K562 (cell line): Measurements from ENCODE around the gene GSTO2. TPM values are rescaled to one million over a fixed set of nuclear protein-coding genes. Genes with fewer than 3 reads are reported as not detected.

Experiments used
- ATAC-seq: fragments of 200-7000 bp; cut with Tn5 transposase; 3 replicates; pipeline ENCODE4 v1.9.1; 2020; ENCODE audit warnings: moderate library complexity
- BruUV-seq: library from RNA; stranded (reverse); fragments of 400-500 nt; replicated peaks from 2 replicates; lab custom pipeline; 2021; lab: Mats Ljungman, UMichigan
- CTCF ChIA-PET: fragments of 300-600 bp; formaldehyde crosslinking; extraction: SDS; loops from one replicate; lab custom pipeline; 2021; ENCODE audit warnings: low intra/inter-chr PET ratio; lab: Yijun Ruan, JAX
- POLR2A ChIA-PET: fragments of 300-600, 350-650 bp; sonication (Branson Sonifier 250); formaldehyde crosslinking; extraction: SDS; loops from one replicate; lab custom pipeline; 2021; ENCODE audit warnings: antibody characterized with exemption, inconsistent platforms; lab: Yijun Ruan, JAX
- DNase-seq, 4 experiments: peaks; one replicate each; pipeline versions ENCODE4 v3.0.0 to v3.0.0-alpha.2; 2011 to 2018; ENCODE audit warnings: low spot score in 3 of 4, mixed read lengths in 3 of 4; ENCODE audit errors: extremely low read depth in 1 of 4
- FAIRE-seq: peaks from 2 replicates; lab custom pipeline; 2011; peaks lifted over from hg19 to GRCh38; lab: Jason Lieb, UNC
- H2AFZ ChIP-seq: 2 replicates; pipeline ENCODE4 v1.6.0; 2011; ENCODE audit warnings: low read depth, low read length, control low read depth, inconsistent platforms
- H3K27ac ChIP-seq: fragments of 200-600 bp; 3 replicates; pipeline ENCODE4 v1.8.0; 2011; ENCODE audit warnings: low read depth, mild to moderate bottlenecking, control low read depth, inconsistent platforms, low read length, moderate library complexity, mixed read lengths; ENCODE audit errors: extremely low read depth
- H3K27me3 ChIP-seq, 2 experiments: fragments of 300-600 bp in 1 of 2; 2 replicates in 1 of 2; 3 replicates in 1 of 2; pipeline versions ENCODE4 v1.6.0 to v1.8.0; 2011; ENCODE audit warnings: inconsistent platforms in 2 of 2, low read length in 2 of 2, mild to moderate bottlenecking in 1 of 2, mixed read lengths in 1 of 2, moderate library complexity in 1 of 2; ENCODE audit not compliant: control insufficient read depth in 2 of 2, insufficient read depth in 2 of 2
- H3K36me3 ChIP-seq: fragments of 300-600 bp; 3 replicates; pipeline ENCODE4 v1.8.0; 2011; ENCODE audit warnings: mild to moderate bottlenecking, low read length, inconsistent platforms; ENCODE audit not compliant: control insufficient read depth, insufficient read depth
- H3K4me1 ChIP-seq, 2 experiments: fragments of 200-600 bp in 1 of 2; replicated peaks in 1 of 2; 2 replicates in 1 of 2; 3 replicates in 1 of 2; pipeline versions ENCODE4 v1.5.1 to v1.8.0; 2011; ENCODE audit warnings: inconsistent platforms in 2 of 2, low read length in 2 of 2, mild to moderate bottlenecking in 1 of 2, mixed read lengths in 1 of 2, moderate library complexity in 1 of 2; ENCODE audit not compliant: control insufficient read depth in 2 of 2, insufficient read depth in 2 of 2
- H3K4me2 ChIP-seq: 2 replicates; pipeline ENCODE4 v1.6.1; 2011; ENCODE audit warnings: low read length, control low read depth, inconsistent platforms, mixed read lengths; ENCODE audit not compliant: insufficient read depth
- H3K4me3 ChIP-seq: fragments of 200-600 bp; sonication (generic), shearing (Covaris generic); 2 replicates; pipeline ENCODE4 v1.5.1; 2016; ENCODE audit warnings: control low read depth, inconsistent platforms
- H3K79me2 ChIP-seq: fragments of 200-600 bp; 3 replicates; pipeline ENCODE4 v1.8.0; 2011; ENCODE audit warnings: low read length, inconsistent platforms; ENCODE audit not compliant: control insufficient read depth, insufficient read depth
- H3K9ac ChIP-seq, 2 experiments: 2 replicates each; pipeline versions ENCODE4 v1.6.0 to v1.6.1; 2011; ENCODE audit warnings: low read depth in 2 of 2, low read length in 2 of 2, control low read depth in 1 of 2, inconsistent platforms in 1 of 2, mild to moderate bottlenecking in 1 of 2, mixed read lengths in 1 of 2; ENCODE audit not compliant: insufficient read depth in 1 of 2
- H3K9me1 ChIP-seq: one replicate; pipeline ENCODE4 v1.6.0; 2011; ENCODE audit warnings: inconsistent platforms, mild to moderate bottlenecking, low read length, moderate library complexity; ENCODE audit not compliant: control insufficient read depth, insufficient read depth
- H3K9me3 ChIP-seq: replicated peaks from 2 replicates; pipeline ENCODE4 v1.5.1; 2011; ENCODE audit warnings: low read depth, low read length, inconsistent platforms; ENCODE audit not compliant: control insufficient read depth, insufficient read depth
- H4K20me1 ChIP-seq: replicated peaks from 2 replicates; pipeline ENCODE4 v1.6.1; 2011; ENCODE audit warnings: low read length, inconsistent platforms, mixed read lengths; ENCODE audit not compliant: control insufficient read depth, insufficient read depth
- CBFA2T2 ChIP-seq: fragments of 450-650 bp; conservative IDR thresholded peaks from 2 replicates; pipeline ENCODE4 v1.6.1; 2017; ENCODE audit warnings: mild to moderate bottlenecking
- CREB5 ChIP-seq: fragments of 250-450 bp; sonication (Bioruptor Pico); IDR thresholded peaks from 2 replicates; pipeline ENCODE4 v1.5.0; 2020; ENCODE audit warnings: mild to moderate bottlenecking
- FOXJ3 ChIP-seq: sonication (generic); formaldehyde crosslinking; IDR thresholded peaks from 2 replicates; pipeline ENCODE4 v1.4.0; 2020; ENCODE audit warnings: mild to moderate bottlenecking, missing genetic modification reagents
- HMGN3 ChIP-seq: IDR thresholded peaks from 2 replicates; pipeline ENCODE4 v1.6.1; 2011; ENCODE audit warnings: borderline replicate concordance, low read depth, mild to moderate bottlenecking, mixed read lengths, low read length; ENCODE audit not compliant: insufficient read length; ENCODE audit errors: extremely low read depth
- PHF21A ChIP-seq: fragments of 450-650 bp; IDR thresholded peaks from 2 replicates; pipeline ENCODE4 v1.6.1; 2017; ENCODE audit warnings: low read depth, borderline replicate concordance
- RBM22 ChIP-seq: fragments of 200-400 bp; formaldehyde crosslinking; IDR thresholded peaks from 2 replicates; pipeline ENCODE4 v1.6.1; 2018; ENCODE audit warnings: low read length, low read depth; ENCODE audit not compliant: poor library complexity, severe bottlenecking
- SMARCB1 ChIP-seq: IDR thresholded peaks from 2 replicates; pipeline ENCODE4 v1.6.1; 2011; ENCODE audit warnings: improper control_type of control experiment, low read depth; ENCODE audit not compliant: insufficient read length
- VEZF1 ChIP-seq: fragments of 200-800 bp; sonication (Bioruptor generic); IDR thresholded peaks from 2 replicates; pipeline ENCODE4 v1.6.1; 2017; ENCODE audit warnings: missing genetic modification characterization, missing compliant biosample characterization
- XRCC4 ChIP-seq: IDR thresholded peaks from one replicate; pipeline ENCODE4 v1.6.1; 2011; ENCODE audit not compliant: insufficient read depth, insufficient read length; ENCODE audit errors: extremely low read depth
- ZBTB8A ChIP-seq: fragments of 450-650 bp; IDR thresholded peaks from 2 replicates; pipeline ENCODE4 v1.6.1; 2018; ENCODE audit warnings: mild to moderate bottlenecking, moderate library complexity; ENCODE audit not compliant: partially characterized antibody
- ZNF253 ChIP-seq: fragments of 250-450 bp; sonication (Bioruptor Pico); conservative IDR thresholded peaks from 2 replicates; pipeline ENCODE4 v1.6.1; 2021; ENCODE audit warnings: mild to moderate bottlenecking
- ZNF830 ChIP-seq: fragments of 250-450 bp; sonication (Bioruptor Pico); IDR thresholded peaks from 2 replicates; pipeline ENCODE4 v1.5.0; 2021; ENCODE audit warnings: mild to moderate bottlenecking
- WGBS: fragments of 100-300 bp; shearing (Covaris generic); methylation state at CpG from one replicate; pipeline ENCODE4 v1.1.6; 2016; ENCODE audit warnings: low coverage, mixed read lengths; ENCODE audit not compliant: insufficient coverage; ENCODE audit errors: missing lambda C conversion rate; 5-methylcytosine and 5-hydroxymethylcytosine counted together
- in situ Hi-C: fragments of 300-500 bp; cut with MboI; formaldehyde crosslinking; loops from 4 replicates; pipeline ENCODE4 v1.15.0; 2018; ENCODE audit warnings: inconsistent platforms, mixed read lengths
- intact Hi-C: fragments of 100-400 bp; cut with micrococcal nuclease; formaldehyde crosslinking; loops from 2 replicates; pipeline ENCODE4 v1.14.2; 2022
- polyA plus RNA-seq, 8 experiments: library from polyadenylated mRNA; depleted of rRNA in 4 of 8; stranded (reverse) in 5 of 8; unstranded in 3 of 8; fragments of >200 nt; fragmentation: Nextera tagmentation in 2 of 8; fragmentation: Illumina TruSeq in 1 of 8; extraction: Ambion mirVana in 2 of 8; extraction: Trizol in 1 of 8; gene quantifications; 2 replicates each; pipeline versions ENCODE4 v1.2.1 to v1.2.3, GENCODE V29; 2011 to 2014; ENCODE audit warnings: inconsistent platforms in 1 of 8, missing spikeins in 1 of 8
- total RNA-seq, 7 experiments: library from RNA; depleted of rRNA in 6 of 7; stranded (reverse); fragments of >200 nt in 6 of 7; fragmentation: Illumina TruSeq in 2 of 7; extraction: Trizol in 2 of 7; gene quantifications; 2 replicates each; pipeline versions ENCODE4 v1.2.1 to v1.2.3, GENCODE V29; 2011 to 2021; ENCODE audit warnings: low replicate concordance in 1 of 7

GSTO2 gene
- total and polyA plus RNA-seq, 9 of the 15 experiments (the other 6 are each of a cell fraction or from before 2014, with no cell fraction given) = 0.18 to 1.8 (median 0.90) TPM

GRCh38 chr10:104323760-104324201 is 54.8 kb downstream of the GSTO2 start:
- H3K9me3 ChIP-seq = no peaks in the 10 kb centered on the region
- ChIA-PET CTCF (no interaction called here), POLR2A (no interaction called here)
- no peak for DNase-seq
- H3K36me3 ChIP-seq = peaks cover 65% of the 10 kb centered on the region; the same call in 2 of the 3 replicates
- H3K4me3 ChIP-seq = no peak overlapping the region
- H3K9me1 ChIP-seq = peaks cover 24% of the 10 kb centered on the region
- peaks cover 100% of the 10 kb centered on the region for H3K79me2 ChIP-seq
- H3K27ac ChIP-seq = no peak overlapping the region
- H2AFZ ChIP-seq = no peak overlapping the region
- 79% methylated on average over 4 of the region's 4 CpGs for WGBS
- no peak overlapping the region for H3K9ac ChIP-seq
- H4K20me1 ChIP-seq = peaks cover 76% of the 10 kb centered on the region
- intact Hi-C loops (loop anchor here (1.0 kb wide), 1 partner anchor 14 kb away; no protein-coding TSS in a partner anchor), in situ Hi-C loops (no loop called here)
- no peak for ATAC-seq
- BruUV-seq = no TSS peak
- peaks cover 10 to 25% of the 10 kb centered on the region in 2 experiments; a peak in 4 of 5 replicates for H3K4me1 ChIP-seq
- no peak for FAIRE-seq
- H3K4me2 ChIP-seq = no peak overlapping the region
- TF ChIP-seq VEZF1 (CRISPR knock-in tag) (no peak), SMARCB1 (no peak), FOXJ3 (CRISPR knock-in tag) (no peak), ZNF253 (no peak), HMGN3 (no peak), ZBTB8A (no peak), CBFA2T2 (no peak), PHF21A (no peak), XRCC4 (no peak), RBM22 (no peak), ZNF830 (CRISPR knock-in tag) (no peak), CREB5 (CRISPR knock-in tag) (no peak)
- no peaks in the 10 kb centered on the region for H3K27me3 ChIP-seq
